KMS-11 (cell line): ENCODE data around the gene BEST1.

ENCODE experiments used
- H2AFZ ChIP-seq: fragments of 200-600 bp; sonication (generic); 2 replicates; pipeline ENCODE4 v1.6.1; 2016; ENCODE audit warnings: antibody characterized with exemption, mixed run types, low read depth
- H3K27ac ChIP-seq: fragments of 200-600 bp; sonication (generic); 2 replicates; pipeline ENCODE4 v1.6.1; 2016; ENCODE audit warnings: mild to moderate bottlenecking, mixed run types
- H3K27me3 ChIP-seq: fragments of 200-600 bp; sonication (generic); 2 replicates; pipeline ENCODE4 v1.6.1; 2017; ENCODE audit warnings: mild to moderate bottlenecking, low read depth, mixed run types, moderate library complexity; ENCODE audit not compliant: insufficient read depth
- H3K36me3 ChIP-seq: fragments of 200-600 bp; sonication (generic); 2 replicates; pipeline ENCODE4 v1.6.1; 2017; ENCODE audit warnings: mild to moderate bottlenecking, mixed run types; ENCODE audit not compliant: insufficient read depth
- H3K4me1 ChIP-seq: fragments of 200-600 bp; sonication (generic); 2 replicates; pipeline ENCODE4 v1.6.1; 2016; ENCODE audit warnings: mild to moderate bottlenecking, low read depth, mixed run types; ENCODE audit not compliant: poor library complexity, severe bottlenecking
- H3K4me2 ChIP-seq: fragments of 200-600 bp; sonication (generic); 2 replicates; pipeline ENCODE4 v1.7.0; 2016; ENCODE audit warnings: mild to moderate bottlenecking, mixed run types
- H3K4me3 ChIP-seq: fragments of 200-600 bp; sonication (generic); IDR thresholded peaks from 2 replicates; pipeline ENCODE4 v1.6.1; 2017; ENCODE audit warnings: low read depth, low read length, mixed read lengths; ENCODE audit not compliant: insufficient read depth
- H3K79me2 ChIP-seq: fragments of 200-600 bp; sonication (generic); 2 replicates; pipeline ENCODE4 v1.6.1; 2016; ENCODE audit warnings: low read depth, mixed run types; ENCODE audit not compliant: insufficient read depth
- H3K9ac ChIP-seq: fragments of 200-600 bp; sonication (generic); 2 replicates; pipeline ENCODE4 v1.6.1; 2016; ENCODE audit warnings: mild to moderate bottlenecking, mixed run types
- H4K20me1 ChIP-seq: fragments of 200-600 bp; sonication (generic); 2 replicates; pipeline ENCODE4 v1.6.1; 2016; ENCODE audit warnings: mild to moderate bottlenecking, mixed run types; ENCODE audit not compliant: insufficient read depth
- TF ChIP-seq, protein P1 (sequence below): fragments of 200-600 bp; sonication (generic); conservative IDR thresholded peaks from 2 replicates; pipeline ENCODE4 v1.6.1; 2017; ENCODE audit warnings: low read depth, mild to moderate bottlenecking, antibody characterized with exemption, low read length, moderate library complexity, mixed read lengths

Gene BEST1

GRCh38 chr11:62012451-62012831 is 62.3 kb downstream of the BEST1 start:
- TF ChIP-seq, protein P1, sequence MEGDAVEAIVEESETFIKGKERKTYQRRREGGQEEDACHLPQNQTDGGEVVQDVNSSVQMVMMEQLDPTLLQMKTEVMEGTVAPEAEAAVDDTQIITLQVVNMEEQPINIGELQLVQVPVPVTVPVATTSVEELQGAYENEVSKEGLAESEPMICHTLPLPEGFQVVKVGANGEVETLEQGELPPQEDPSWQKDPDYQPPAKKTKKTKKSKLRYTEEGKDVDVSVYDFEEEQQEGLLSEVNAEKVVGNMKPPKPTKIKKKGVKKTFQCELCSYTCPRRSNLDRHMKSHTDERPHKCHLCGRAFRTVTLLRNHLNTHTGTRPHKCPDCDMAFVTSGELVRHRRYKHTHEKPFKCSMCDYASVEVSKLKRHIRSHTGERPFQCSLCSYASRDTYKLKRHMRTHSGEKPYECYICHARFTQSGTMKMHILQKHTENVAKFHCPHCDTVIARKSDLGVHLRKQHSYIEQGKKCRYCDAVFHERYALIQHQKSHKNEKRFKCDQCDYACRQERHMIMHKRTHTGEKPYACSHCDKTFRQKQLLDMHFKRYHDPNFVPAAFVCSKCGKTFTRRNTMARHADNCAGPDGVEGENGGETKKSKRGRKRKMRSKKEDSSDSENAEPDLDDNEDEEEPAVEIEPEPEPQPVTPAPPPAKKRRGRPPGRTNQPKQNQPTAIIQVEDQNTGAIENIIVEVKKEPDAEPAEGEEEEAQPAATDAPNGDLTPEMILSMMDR: no peak
- Histone ChIP-seq H3K27ac (no peak overlapping the region), H3K4me3 (no peak overlapping the region), H3K9ac (no peak overlapping the region), H2AFZ (no peak overlapping the region), H3K4me2 (no peak overlapping the region), H3K36me3 (no peaks in the 10 kb centered on the region), H3K27me3 (no peaks in the 10 kb centered on the region), H3K79me2 (no peaks in the 10 kb centered on the region), H4K20me1 (no peaks in the 10 kb centered on the region), H3K4me1 (peaks cover 4% of the 10 kb centered on the region)

DNA sequence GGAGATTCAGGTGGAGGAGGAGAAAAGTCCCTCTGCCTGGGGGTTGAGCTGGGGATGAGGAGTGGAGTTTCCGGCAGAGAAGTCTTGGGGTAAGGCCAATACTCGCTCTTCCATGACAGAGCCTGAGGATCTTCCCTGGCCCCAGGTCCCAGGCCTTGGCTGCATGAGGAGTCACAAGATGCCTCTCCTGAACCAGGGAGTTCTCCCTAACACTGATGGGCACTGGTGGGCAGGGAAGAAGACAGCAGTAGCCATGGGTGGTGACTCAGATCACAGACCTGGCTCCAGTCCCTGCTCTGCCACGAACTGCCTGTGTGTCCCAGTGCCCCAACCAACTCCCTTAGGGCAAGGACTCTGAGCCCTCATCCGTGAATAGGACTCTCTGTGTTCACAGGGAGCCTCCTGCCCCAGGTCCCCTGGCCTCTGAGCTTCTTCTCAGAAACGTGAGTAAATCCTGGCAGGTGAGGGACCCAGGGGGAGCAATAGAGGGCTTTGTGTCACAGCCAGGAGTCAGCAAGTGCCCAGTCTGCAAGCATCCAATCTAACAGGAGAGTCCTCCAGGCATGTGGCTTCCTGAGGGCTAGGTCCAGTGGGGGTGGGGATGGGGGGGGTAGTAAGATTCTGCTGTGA is 62.8 kb downstream of the BEST1 start:
- Histone ChIP-seq H3K79me2 (no peaks in the 10 kb centered on the region), H3K4me2 (no peak overlapping the region), H3K27me3 (no peaks in the 10 kb centered on the region), H3K4me3 (no peak overlapping the region), H3K27ac (no peak overlapping the region), H4K20me1 (no peaks in the 10 kb centered on the region), H3K9ac (no peak overlapping the region), H3K36me3 (no peaks in the 10 kb centered on the region), H2AFZ (no peak overlapping the region), H3K4me1 (peaks cover 4% of the 10 kb centered on the region)
- TF ChIP-seq, protein P1: no peak
